ENCODE data around the gene DLG5.

GRCh38 chr10:77970869-77971803 lies 44.6 kb upstream of the DLG5 start:
- TF ChIP-seq CTCF (IDR thresholded peaks at IDR 0.05; ENCODE audit: borderline replicate concordance, extremely low read depth, low read length, poor library complexity, severe bottlenecking): no peak
- TF ChIP-seq EZH2 (IDR thresholded peaks at IDR 0.05; ENCODE audit: borderline replicate concordance, low read depth, low read length, severe bottlenecking): no peak
